A172 (cell line): Measurements from ENCODE around the gene ANKRD6. TPM values are rescaled to one million over a fixed set of nuclear protein-coding genes. Genes with fewer than 3 reads are reported as not detected.
A peak's percentile ranks its signal among the peaks of the same experiment; 100 is the strongest.
"Not testable (repeated sequence)": the region's sequence is repeated elsewhere in the genome, so short reads cannot be mapped to it uniquely, and the experiment has no call there.

Experiments used
- DNase-seq: peaks from one replicate; pipeline ENCODE4 v3.0.0-alpha.2; 2015; ENCODE audit warnings: low spot score
- total RNA-seq: library from RNA; depleted of rRNA; stranded (reverse); fragments of >200 nt; shearing (Covaris generic); gene quantifications from 2 replicates; pipeline ENCODE4 v1.2.3, GENCODE V29; 2014

Gene ANKRD6
- total RNA-seq, 1 experiment from 2014 or later: 10.7 TPM

DNA sequence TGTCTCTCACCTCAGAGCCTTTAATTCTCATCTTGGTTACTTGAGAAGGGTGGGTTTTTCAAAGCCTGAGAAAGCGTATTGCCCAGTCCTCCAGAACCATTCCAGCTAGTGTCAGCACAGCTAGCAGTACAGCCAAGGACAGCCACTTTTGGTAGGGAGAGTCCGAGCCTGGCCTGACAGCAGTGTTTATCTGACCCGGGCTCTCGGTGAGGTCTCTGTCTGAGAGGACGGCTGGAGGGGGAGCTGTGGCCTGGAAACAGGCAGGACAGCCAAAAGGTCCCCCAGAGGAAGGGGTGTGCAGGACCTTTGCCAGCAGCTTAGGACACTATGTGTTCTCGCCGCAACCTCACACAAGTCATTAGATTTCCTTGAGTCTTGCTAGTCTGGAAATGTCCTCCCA lies 166.8 kb downstream of the ANKRD6 start:
- DNase-seq: no peak

DNA sequence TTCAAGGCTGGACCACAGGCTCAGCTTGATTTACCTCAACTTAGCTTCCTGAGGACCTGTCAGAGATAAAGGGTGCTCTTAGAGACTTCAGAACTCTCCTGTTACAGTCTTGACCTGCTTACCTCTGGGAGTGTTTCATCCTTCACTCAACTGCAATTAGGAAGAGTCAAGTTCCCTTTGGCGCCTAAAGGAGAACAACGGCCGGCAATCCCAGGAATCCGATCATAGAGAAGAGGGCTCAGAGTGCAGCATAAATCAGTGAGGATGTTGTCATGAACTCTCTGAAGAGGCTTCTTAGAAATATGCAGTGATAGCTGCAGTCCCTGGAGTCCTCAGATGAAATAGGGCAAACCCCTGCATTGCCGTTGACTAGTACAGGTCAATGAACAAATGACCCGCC lies 169.2 kb downstream of the ANKRD6 start:
- no peak for DNase-seq

DNA sequence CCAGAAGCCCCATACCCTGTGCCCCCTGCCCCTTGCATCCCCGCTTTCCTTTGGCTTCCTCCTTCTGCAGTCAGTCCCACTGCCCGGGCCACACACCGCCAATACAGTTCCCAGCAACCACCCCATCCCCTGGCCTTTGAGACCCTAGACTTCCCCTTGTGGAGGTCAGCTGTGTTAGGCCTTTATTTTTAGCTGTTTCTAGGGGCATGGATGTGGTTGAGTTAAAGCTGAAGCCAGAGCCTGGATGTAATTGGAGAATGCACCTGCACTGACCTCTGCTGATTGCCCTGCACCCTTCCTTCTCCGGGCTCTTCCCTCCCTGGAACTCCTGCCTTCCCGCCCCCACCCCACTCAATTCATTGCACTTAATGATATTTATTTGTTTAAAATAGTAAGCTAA lies 171.7 kb downstream of the ANKRD6 start:
- DNase-seq: no peak

DNA sequence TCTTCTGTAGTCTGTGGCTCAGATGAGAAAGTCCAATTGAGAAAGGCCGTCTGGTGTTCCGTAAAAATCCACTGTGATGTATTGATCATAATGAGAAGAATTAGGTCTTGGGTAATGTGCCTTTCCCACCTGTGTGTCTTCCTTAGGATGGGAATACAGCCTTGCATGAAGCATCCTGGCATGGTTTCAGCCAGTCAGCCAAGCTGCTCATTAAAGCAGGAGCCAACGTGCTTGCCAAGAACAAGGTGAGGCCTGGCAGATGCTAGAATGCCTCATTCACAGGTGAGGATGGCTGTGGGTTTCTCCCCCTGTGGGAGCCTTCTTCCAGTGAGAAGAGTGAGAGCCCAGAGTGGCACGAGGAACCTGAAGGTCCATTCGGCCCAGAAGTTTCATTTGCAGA lies 172.9 kb downstream of the ANKRD6 start:
- no peak for DNase-seq

DNA sequence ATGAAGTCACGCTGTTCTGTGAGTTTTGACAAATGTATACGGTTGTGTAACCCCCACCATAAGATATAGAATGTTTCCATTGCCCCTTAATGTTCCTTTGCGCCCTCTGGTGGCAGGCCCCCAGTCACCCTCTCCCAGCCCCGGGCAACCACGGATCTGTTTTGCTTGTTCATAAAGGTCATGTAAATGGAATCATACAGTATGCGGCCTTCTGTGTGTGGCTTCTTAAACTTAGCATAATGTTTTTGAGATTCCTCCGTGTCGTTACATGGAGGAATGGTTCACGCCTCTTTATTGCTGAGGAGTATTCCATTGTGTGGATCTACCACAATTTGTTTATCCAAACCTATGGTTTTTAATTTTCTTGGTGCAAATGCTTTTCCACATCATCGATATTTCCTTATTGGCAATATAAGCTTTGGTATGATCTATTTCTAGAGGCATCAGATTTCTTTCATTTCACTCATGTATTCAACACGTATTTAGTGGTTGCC lies 177.2 kb downstream of the ANKRD6 start:
- peak; percentile 37 for DNase-seq

DNA sequence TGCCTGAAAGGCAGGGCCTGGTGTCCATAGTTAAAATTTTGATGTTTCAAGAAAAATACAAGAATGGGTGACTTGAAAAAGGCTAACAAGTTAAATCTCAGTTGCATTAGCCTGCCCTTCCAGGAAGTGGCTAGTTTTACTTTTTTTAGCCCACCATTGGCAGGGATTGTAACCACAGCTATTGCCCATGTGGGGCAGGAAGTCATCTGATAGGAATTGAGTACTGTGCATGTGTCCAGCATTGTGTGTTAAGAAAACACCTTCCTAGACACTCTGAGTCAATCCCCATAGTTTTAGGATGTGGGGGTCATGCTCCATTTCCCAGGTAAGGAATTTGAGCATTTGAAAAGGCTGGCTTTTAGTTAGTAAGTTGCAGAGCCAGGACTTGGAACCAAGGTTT lies 178.7 kb downstream of the ANKRD6 start:
- peak; percentile 21 for DNase-seq

DNA sequence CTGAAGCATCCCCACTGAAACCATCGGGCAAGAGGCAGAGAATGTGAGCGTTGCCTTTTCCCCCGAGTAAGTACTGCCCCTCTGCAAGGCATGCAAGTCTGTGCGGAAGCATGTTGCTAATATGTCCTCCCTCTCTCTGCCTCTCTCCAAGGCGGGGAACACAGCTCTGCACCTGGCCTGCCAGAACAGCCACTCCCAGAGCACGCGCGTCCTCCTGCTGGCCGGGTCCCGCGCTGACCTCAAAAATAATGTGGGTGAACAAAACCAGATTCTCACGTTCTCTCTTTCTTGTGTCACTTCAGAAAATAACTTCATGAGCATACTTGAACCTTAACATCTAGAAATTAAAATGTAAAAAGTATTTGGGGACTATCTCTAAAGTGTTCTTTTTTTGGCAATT lies 179.2 kb downstream of the ANKRD6 start:
- no peak for DNase-seq

DNA sequence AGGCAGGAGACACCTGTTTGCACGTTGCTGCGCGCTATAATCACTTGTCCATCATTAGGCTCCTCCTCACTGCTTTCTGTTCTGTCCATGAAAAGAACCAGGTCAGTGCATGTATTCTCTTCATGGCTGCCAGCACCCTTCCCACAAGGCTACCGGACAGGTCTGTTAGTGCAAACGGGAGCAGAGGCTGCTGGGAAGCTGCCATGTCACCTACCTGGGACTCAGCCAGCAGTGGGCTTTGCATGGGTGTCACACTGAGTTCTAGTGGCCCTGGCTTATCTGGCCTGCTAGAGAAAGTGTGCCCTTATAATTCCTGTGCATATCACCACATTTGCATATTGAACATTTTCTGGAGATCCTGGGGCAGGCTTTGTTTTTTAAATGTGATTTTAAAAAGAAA lies 180.8 kb downstream of the ANKRD6 start:
- DNase-seq: no peak

DNA sequence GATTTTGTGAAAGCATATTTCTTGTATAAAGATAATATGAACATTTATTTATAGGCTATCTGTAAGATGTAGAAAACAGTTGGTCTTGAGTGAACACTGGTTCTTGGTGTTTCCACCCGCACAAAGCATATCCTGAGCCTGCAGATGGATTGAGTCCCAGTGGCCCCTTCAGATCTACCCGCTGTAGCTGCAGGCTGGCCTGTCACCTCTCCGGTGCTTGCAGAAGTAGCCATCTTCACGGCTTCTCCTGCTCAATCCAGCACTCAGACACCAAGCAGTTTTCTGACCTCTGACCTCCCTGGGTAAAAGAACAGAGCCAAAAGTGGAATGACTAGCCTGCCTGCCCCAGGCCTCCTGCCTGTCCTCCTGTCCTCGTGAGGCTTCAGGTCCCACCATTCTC lies 182.9 kb downstream of the ANKRD6 start:
- no peak for DNase-seq

DNA sequence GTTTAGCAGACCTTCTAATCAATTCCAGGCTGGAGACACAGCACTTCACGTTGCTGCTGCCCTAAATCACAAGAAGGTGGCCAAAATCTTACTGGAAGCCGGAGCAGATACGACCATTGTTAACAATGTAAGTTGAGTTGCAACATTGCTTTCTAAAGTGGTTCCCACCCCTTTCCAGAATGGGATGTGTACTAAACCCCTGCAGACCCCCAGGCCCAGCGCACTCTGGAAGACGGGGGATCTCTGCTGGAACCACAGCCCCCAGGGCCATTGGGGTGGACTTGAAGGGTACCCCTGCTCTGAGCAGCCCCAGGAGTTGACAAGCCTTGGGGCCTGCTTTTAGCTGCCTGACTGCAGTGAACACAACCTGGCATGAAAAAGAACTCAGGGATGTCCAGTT lies 183.6 kb downstream of the ANKRD6 start:
- DNase-seq: no peak

DNA sequence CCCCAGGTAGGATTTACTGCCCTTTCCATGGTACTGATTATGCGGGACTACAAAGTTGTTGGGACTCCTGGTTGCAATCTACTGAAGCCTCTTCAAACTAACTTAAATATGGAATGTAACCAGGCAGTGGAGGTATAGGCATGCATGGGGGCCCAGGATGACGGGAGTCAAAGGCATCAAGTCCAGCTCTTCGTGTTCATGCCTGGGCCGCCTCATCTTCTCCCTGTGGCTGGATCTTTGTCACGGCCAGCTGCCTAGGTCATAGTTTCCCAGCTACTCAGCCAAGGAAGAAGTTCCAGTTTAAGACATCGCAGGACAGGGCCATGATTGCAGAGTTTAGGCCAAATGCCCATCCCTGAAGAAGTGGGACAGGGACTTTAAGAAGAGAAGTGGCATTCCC lies 185.1 kb downstream of the ANKRD6 start:
- DNase-seq: no peak

DNA sequence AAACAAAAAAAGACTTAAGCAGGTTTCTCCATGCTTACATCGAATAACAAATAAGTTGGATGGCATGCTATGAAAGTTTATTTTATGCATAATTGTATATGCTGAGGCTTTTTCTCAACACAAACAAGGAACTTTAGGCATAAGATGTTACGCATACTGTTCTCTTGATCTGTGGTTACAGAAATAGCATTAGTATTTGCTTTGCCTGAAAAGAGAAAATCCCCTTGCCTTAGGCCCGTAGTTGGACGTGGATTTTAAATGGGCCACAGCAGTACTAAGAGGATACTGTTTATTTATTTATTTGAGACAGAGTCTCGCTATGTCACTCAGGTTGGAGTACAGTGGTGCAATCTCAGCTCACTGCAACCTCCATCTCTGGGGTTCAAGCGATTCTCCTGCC lies 186.6 kb downstream of the ANKRD6 start:
- no peak for DNase-seq

DNA sequence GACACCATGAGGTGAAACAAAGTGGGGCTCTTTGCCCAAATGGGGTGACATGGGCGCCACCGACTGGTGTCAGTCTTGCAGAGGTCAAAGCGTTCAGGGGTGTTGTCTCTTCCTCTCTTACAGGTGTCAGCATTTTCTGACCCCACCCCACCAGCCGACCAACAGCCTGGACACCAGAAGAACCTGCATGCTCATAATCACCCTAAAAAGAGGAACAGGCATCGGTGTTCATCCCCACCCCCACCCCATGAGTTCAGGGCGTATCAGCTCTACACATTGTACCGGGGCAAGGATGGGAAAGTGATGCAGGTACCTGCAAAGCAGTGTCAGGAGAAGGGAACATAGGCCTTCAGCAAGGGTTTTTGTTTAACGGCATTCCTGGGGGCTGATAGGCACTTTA lies 190.8 kb downstream of the ANKRD6 start:
- no peak for DNase-seq

DNA sequence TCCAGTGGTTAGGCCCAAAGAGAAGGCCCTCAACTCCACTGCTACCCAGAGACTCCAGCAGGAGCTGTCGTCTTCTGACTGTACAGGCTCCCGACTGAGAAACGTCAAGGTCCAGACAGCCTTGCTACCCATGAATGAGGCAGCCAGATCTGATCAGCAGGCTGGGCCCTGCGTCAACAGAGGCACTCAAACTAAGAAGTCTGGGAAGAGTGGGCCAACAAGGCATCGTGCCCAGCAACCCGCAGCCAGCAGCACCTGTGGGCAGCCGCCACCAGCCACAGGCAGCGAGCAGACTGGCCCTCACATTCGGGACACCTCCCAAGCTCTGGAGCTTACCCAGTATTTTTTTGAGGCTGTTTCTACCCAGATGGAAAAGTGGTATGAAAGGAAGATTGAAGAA lies 197.5 kb downstream of the ANKRD6 start:
- DNase-seq: no peak

DNA sequence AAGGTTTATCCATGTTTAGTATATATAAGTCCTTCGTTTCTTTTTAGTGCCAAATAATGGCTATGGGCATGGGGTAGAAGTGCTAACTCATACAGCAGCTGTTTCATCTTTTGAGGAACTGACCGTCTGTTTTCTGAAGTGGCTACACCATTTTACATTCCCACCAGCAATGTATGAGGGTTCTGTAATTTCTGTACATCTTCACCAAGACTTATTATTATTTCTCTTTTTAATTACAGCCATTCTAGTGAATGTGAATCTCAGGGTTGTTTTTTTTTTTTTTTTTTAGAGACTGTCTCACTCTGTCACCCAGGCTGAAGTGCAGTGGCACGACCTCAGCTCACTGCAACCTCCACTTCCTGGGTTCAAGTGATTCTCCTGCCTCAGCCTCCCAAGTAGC lies 203.5 kb downstream of the ANKRD6 start:
- not testable (repeated sequence) for DNase-seq

DNA sequence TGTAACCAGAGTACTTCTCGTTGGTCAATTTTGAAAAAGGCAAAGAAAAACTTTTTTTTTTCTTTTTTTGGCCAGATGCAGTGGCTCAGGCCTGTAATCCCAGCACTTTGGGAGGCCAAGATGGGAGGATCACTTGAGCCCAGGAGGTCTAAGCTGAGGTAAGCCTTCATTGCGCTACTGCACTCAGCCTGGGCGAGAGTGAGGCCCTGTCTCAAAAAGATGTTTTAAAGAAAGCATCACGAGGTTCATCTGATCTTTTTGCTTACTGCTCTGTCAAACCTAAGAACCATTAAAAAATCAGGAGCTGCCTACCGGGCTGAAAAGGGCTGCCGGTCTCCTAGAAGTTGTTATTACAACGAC lies 205.0 kb downstream of the ANKRD6 start:
- no peak for DNase-seq

DNA sequence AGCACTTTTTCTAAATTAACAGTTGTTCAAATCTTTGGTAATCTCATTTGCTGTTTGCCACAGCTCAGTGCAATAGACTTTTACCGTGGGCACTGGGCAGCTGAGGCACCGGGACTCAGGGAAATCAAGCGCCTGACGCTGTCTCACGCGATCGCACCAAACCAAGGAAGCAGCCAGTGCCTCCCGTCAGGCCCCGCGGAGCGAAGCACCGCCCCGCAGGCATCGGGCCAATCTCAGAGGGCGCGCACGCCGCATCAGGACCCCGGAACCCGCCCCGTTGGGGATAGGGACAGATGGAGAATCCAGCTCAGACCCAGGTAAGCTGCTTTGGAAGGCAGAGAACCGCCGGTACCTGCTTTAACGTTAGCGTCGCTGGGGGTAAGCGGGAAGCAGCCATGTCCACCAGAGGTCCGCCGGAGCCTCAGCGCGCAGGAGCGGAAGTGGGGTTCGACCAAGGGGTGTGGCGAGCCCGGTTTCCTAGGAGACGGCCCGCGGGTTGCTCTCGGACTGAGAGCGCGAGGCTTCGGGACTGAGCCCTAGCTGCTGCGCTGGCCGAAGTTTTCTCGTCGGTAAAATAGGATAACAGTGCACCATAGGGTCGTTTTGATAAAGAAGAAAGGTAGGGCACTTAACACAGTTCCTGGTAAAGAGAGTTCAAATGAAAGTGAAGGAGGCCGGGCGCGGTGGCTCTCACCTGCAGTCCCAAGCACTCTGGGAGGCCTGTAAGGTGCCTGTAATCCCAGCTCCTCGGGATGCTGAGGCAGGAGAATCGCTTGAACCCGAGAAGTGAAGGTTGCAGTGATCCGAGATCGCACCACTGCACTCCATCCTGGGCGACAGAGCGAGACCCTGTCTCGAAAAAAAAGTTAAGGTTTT lies 205.6 kb downstream of the ANKRD6 start, which contains the start of gene LYRM2:
LYRM2 (minus strand) TSS at position 428 of the 876 bp plus-strand sequence; CDS start at position 397, 31 bp downstream.
- DNase-seq: peak; percentile 88

DNA sequence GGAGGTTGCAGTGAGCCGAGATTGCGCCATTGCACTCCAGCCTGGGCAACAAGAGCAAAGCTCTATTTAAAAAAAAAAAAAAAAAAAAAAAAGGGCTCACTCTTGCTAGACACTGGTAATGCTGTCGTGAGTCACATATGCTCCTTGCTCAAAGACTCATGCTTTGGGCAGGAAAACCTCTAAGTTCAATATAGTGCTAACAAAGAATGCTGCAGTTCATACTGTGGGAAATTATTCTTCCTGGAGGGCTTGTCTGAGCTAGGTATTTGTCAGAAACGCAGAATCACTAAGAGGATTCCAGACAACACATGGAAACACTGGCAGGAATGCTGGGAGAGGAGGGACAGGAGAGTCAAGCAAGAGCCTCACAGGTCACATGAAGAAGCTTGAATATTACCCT lies 207.9 kb downstream of the ANKRD6 start:
- DNase-seq: no peak

DNA sequence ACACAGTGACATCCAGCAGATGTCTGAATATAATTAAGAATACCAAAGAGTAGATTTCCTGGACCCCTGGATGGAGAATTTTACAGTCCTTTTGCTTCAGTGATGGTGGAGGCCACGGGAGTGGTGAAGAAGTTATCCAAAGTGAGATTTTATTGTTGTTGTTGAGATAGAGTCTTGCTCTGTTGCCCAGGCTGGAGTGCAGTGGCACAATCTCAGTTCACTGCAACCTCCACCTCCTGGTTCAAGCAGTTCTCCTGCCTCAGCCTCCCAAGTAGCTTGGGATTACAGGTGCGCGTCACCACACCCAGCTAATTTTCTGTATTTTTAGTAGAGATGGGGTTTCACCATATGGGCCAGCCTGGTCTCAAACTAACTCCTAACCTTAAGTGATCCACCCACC lies 208.6 kb downstream of the ANKRD6 start:
- DNase-seq: not testable (repeated sequence)

DNA sequence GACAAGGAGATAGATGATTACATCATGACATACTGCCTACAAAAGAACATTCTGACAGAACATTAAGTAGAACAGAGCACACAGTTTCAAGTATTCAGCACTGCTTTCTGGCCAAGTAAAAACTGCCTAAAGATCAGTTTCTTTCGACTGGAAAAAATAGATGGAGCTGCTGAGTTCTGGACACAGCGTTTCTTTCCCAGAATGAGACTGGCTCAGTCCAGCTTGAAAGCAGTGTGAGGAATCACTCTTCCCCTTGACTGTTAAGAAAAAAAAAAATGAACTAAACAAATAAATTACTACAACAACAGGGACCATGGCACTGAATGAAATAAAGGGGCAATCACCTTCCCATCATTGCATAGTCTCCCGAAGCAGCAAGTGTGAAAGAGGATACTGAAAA lies 210.0 kb downstream of the ANKRD6 start:
- DNase-seq: no peak

DNA sequence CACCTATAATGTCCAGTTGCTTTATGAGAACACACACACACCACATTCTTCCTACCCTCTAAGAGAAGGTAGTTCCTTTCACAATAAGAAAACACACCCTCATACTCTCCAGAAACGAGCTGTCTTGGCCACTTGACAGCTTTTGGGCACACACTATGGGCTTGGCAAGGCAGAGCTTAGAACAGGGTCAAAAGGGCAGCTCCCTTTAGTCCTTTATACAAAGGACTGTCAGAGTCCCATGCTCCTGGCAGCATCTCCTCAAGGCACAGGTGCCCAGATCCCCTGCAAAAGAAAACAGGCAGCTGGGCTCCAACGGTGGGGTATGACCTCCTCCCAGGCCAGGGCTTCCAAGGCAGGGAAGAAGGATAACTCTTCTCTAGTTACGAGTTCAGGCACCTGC lies 210.5 kb downstream of the ANKRD6 start:
- DNase-seq: no peak

DNA sequence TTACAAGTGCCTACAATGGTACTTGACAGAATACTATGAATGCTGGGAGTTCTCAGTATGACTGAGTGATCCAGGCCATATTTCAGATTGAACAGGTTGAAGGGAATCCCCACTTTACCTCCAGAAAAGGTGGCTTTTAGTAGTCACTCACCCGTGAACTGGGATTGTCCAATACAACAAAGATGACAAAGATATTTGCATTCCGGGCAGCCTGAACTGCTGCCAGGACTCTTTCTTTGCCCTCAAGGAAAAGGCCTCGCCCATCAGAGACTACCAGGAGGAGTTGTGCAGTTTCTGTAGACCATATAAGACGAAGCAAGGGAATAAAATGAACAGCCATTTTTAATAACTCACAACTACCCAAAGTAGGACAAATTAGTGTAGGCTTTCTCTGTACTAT lies 211.9 kb downstream of the ANKRD6 start:
- no peak for DNase-seq

DNA sequence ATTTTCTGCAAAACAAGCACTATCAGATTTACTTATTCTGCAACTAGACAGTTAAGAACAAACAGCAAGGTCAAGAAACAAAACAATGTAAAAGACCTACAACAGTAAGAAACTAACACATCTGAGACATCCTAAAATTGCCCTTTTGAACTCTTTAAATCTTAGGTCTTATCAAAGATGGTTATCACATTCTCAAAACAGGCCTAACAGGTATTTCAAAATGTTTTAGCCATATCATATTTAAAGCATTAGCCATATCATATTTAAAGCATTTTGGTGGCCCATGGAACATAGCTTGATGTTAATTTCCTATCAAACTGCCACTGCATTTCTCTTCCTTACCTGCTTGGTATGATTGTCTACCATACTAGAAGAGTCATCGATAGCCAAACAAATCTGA lies 216.7 kb downstream of the ANKRD6 start:
- no peak for DNase-seq

DNA sequence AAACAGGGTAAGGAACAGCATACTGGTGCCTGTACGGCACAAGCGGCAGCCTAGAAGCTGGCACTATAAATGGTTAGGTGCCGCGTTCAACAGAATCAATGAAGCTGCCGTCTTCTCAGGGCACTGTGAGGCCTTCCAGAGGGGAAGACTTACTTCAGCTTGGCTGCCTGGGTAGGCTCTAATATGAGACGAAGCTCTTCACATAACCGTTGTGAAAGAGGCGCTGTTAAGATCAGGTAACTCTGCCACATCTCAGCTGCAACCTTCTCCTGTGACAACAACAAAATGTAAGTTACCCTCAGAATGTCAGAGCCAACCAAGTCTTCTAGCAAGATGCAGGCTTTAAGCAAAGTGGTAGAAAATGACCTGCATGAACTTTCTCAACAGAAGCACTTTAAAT lies 217.6 kb downstream of the ANKRD6 start:
- no peak for DNase-seq
